SU-DHL-6 (cell line): Measurements from ENCODE around the gene INPP4A.

Source experiments
- EZH2phosphoT487 ChIP-seq: fragments of 200-600 bp; sonication (generic), shearing (Covaris generic); conservative IDR thresholded peaks from 2 replicates; pipeline ENCODE4 v1.6.1; 2018; ENCODE audit warnings: mild to moderate bottlenecking, antibody characterized with exemption, low read length, moderate library complexity, mixed read lengths
- TF ChIP-seq, protein P1 (sequence below): fragments of 200-600 bp; sonication (generic); IDR thresholded peaks from one replicate; pipeline ENCODE4 v1.5.1; 2017; ENCODE audit warnings: antibody characterized with exemption, mild to moderate bottlenecking, low read length, moderate library complexity; ENCODE audit not compliant: insufficient read depth, poor library complexity, severe bottlenecking

DNA sequence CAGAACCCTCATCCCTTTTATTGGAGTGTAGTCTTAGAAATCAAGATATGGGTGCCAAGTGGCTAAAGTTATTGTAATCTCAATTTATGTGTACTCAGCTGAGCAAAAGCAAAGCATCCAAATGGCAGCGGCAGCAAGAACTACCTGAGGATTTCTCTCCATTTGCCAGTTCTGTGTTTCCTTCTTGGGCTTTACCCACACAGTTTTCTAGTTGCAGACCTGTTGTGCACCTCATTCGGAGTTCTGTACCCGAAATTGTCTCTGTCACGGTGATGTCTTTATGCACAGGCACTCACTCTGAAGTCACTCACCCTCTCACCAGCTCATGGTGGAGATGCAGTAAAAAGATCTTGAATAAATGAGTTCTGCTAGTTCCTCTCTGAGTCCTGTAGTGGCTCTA, 43.6 kb downstream of the INPP4A start:
- TF ChIP-seq, protein P1, sequence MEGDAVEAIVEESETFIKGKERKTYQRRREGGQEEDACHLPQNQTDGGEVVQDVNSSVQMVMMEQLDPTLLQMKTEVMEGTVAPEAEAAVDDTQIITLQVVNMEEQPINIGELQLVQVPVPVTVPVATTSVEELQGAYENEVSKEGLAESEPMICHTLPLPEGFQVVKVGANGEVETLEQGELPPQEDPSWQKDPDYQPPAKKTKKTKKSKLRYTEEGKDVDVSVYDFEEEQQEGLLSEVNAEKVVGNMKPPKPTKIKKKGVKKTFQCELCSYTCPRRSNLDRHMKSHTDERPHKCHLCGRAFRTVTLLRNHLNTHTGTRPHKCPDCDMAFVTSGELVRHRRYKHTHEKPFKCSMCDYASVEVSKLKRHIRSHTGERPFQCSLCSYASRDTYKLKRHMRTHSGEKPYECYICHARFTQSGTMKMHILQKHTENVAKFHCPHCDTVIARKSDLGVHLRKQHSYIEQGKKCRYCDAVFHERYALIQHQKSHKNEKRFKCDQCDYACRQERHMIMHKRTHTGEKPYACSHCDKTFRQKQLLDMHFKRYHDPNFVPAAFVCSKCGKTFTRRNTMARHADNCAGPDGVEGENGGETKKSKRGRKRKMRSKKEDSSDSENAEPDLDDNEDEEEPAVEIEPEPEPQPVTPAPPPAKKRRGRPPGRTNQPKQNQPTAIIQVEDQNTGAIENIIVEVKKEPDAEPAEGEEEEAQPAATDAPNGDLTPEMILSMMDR = no peak
- no peak for TF ChIP-seq EZH2phosphoT487
